Measurements from ENCODE around the gene PXDN.
A peak's percentile ranks its signal among the peaks of the same experiment; 100 is the strongest.
"Not testable (repeated sequence)": the region's sequence is repeated elsewhere in the genome, so short reads cannot be mapped to it uniquely, and the experiment has no call there.

The PXDN gene, protein sequence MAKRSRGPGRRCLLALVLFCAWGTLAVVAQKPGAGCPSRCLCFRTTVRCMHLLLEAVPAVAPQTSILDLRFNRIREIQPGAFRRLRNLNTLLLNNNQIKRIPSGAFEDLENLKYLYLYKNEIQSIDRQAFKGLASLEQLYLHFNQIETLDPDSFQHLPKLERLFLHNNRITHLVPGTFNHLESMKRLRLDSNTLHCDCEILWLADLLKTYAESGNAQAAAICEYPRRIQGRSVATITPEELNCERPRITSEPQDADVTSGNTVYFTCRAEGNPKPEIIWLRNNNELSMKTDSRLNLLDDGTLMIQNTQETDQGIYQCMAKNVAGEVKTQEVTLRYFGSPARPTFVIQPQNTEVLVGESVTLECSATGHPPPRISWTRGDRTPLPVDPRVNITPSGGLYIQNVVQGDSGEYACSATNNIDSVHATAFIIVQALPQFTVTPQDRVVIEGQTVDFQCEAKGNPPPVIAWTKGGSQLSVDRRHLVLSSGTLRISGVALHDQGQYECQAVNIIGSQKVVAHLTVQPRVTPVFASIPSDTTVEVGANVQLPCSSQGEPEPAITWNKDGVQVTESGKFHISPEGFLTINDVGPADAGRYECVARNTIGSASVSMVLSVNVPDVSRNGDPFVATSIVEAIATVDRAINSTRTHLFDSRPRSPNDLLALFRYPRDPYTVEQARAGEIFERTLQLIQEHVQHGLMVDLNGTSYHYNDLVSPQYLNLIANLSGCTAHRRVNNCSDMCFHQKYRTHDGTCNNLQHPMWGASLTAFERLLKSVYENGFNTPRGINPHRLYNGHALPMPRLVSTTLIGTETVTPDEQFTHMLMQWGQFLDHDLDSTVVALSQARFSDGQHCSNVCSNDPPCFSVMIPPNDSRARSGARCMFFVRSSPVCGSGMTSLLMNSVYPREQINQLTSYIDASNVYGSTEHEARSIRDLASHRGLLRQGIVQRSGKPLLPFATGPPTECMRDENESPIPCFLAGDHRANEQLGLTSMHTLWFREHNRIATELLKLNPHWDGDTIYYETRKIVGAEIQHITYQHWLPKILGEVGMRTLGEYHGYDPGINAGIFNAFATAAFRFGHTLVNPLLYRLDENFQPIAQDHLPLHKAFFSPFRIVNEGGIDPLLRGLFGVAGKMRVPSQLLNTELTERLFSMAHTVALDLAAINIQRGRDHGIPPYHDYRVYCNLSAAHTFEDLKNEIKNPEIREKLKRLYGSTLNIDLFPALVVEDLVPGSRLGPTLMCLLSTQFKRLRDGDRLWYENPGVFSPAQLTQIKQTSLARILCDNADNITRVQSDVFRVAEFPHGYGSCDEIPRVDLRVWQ (N-terminal part only)

DNA sequence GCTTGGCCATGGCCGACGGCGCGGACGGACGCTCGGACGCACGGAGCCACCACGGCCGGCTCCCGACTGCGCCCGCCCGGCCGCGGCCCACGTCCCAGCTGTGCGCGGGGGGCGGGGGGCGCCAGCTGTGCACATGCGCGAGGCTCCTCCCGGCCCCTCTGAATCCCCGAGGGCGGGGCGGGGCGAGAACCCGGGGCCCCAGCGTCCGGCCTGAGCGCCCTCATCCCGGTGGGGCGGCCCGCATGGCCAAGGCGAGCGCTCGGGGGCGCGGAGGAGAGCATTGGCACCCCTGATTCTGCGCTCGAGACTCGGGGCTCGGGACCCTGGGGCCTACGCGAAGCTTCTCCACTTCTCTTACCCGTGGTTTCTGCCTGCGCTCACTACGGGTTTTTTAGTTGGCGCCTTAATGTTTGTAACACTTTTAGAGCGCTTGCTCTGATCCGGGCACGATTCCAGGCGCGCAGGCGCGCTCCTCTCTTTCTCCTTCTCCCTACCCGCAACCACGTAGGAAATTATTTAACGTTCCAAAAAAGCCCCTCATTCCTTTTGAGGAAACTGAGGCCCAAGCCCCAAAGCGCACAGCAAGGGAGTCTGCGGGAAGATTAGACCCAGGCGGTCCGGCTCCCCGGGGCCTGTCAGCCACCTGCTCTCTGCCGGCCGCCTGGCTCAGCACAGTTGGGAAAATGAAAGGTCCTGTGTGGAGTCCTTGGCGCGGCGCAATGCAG lies at the start of gene PXDN:
PXDN (minus strand) TSS at position 70 of the 725 bp plus-strand sequence; CDS start at position 10, 60 bp downstream.
- DNase-seq: peak; percentile 52

DNA sequence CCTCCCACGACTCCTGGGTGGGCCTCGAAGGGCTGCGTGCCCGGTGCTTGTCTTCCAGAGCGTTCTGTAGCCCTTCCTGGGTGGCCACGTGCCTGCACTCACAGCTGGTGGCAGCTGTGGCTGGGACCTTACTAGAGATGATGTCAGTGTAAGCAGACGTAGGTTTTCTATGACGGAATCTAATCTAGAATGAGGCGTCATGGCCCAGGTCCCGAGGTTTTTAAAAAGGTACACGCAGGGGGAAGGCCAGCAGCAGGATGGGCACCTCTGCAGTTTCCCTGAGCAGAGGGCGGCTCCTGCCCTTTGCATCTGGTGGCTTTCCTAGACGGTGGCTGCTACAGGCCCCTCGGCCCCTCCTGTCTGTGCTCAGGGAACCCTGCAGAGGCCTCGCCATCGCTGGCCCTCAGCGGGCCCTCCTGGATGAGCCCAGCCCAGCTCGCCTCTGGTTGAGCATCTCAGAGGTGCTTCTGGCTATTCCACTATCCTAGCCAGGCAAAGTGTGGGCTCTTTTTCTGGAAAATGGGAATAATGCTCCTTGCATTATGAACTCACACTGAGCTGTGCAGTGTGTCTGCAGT lies 49.6 kb upstream of the PXDN start:
- no peak for DNase-seq

DNA sequence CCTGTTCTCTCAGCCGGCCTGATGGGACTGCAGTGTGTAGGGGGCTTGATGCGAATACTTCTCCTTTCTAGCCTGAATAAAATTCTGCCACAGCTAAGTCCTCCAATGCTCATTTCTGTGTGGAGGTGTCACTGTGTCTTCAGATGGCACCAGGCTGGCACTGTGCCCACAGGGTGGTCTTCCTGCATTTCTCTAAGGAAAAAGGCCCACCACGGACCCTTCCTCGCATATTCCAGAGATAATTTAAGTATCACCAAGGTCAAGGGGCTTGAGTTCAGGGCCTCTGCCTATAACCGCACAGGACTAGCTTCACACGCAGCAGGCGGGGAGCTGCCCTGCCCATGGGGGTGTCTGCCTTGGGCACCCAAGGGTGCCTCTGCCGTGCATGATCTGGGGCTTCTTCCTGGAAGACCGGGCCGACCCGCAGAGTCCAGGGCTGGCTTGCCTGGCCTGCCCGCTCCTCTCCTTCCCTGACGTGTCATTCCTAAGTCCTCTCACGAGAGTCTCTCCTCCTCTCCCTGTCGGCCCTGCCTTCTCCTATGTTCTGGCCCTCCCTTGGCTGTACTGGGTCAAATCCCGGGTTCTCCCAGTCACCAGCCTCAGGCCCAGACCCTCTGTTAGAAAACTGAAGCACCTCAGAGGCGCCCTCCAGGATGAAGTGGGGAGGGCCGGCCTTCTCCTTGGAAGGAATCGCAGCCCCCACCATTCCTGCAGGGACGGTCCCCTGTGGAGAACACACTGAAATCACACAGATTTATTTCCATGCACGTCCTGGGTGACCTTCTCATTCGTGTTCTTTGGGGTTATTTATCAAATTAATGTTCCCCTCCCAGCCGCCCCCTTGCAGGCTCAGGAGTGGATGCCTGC lies 48.9 kb upstream of the PXDN start:
- no peak for DNase-seq

- peak; percentile 33 for DNase-seq
Observed at GRCh38 chr2:1791685-1792435, 47.5 kb upstream of the PXDN start.

- DNase-seq: no peak
Observed at GRCh38 chr2:1791006-1791605, 46.8 kb upstream of the PXDN start.

DNA sequence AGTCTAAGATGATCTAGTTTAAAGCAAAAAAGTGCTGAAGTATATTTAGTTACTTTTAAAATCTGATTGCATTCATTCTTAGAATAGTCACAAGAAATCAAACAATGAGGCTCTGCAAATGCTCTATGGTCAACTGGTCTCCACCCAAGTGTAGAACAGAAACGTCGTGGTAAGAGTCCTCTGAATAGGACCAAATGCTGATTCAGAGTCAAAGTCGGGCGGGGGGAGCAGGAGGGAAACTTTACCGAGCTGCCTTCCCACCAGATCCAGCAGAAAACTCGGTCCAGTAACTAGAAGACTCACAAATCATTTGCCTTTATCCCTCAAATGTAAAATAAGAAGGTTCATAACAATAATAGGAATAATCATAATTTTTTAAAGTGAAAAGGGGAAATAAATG lies 46.2 kb upstream of the PXDN start:
- DNase-seq: no peak

DNA sequence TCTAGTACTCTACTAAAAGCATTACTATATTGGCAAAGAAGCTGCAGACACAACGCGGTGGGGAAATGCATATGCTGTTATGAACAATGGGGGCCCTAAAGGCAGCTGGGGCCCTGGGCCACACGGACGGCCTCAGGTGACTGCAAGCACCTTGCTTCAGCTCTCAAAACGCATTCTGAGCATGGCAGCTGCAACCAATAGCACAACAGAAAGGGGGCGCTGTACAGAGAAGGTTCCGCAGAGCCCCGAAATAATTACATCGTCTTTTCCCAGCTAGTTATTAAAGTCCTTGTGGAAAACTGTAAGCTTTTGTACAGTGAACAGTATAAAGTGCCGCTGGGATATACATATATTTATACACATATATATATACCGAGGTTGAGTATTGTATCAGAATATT lies 45.3 kb upstream of the PXDN start:
- DNase-seq: no peak

- no peak for DNase-seq
Observed at GRCh38 chr2:1788478-1788959, 44.2 kb upstream of the PXDN start.

- DNase-seq: no peak
Observed at GRCh38 chr2:1787755-1788477, 43.6 kb upstream of the PXDN start.

- no peak for DNase-seq
Observed at GRCh38 chr2:1784986-1785617, 40.8 kb upstream of the PXDN start.

- DNase-seq: no peak
Observed at GRCh38 chr2:1784087-1784486, 39.8 kb upstream of the PXDN start.

- no peak for DNase-seq
Observed at GRCh38 chr2:1782514-1782913, 38.2 kb upstream of the PXDN start.

DNA sequence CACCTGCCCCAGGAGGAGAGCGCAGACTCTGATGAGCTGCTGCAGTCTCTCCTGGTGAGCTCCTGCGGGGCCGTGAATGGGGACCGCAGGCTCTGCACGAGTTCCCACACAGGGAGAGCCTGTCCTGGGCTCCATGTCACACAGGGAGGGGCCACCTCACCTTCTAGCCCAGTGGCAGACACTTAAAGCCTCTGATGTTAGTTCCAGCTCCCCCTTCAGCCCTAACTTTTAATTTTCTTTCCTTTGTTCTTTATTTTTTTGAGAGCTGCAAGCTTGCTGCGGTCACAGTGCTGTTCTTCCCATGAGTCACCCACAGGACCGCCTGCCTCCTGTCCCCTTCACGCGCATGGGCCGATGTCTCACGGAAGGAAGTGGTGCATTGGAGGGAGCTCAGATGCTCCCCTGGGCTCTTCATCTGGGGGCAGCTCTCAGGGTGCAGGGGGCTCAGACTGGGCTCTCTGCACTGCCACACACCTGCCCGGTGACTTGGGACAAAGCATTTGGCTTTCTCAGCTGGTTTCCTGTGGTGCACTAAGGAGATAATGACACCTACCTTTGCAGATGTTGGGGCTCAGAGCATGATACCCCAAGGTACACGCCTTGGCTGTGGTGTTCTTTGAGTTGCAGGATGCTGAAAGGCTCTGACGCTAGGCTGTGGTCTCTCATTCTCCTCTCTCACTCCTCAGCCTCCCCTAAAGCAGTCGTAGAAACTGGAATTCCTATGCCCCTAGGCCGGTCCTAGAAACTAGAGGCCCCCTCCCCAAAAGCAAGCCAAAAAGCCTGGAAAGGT lies 37.2 kb upstream of the PXDN start:
- no peak for DNase-seq

DNA sequence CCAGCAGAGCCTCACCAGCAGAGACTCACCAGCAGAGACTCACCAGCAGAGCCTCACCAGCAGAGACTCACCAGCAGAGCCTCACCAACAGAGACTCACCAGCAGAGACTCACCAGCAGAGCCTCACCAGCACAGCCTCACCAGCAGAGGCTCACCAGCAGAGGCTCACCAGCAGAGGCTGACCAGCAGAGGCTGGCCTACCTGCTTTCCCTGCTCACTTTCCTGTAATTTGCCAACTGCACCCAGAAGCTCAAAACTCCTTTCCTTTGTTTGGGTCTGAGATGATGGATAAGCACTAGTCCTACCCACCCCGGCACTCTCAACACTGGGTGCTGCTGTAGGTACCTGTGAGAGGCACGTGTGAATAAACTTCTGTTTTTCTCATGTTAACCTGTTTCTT lies 36.4 kb upstream of the PXDN start:
- no peak for DNase-seq

GRCh38 chr2:1780054-1780453 lies 35.7 kb upstream of the PXDN start:
- not testable (repeated sequence) for DNase-seq

GRCh38 chr2:1778566-1778965 lies 34.3 kb upstream of the PXDN start:
- DNase-seq: no peak

DNA sequence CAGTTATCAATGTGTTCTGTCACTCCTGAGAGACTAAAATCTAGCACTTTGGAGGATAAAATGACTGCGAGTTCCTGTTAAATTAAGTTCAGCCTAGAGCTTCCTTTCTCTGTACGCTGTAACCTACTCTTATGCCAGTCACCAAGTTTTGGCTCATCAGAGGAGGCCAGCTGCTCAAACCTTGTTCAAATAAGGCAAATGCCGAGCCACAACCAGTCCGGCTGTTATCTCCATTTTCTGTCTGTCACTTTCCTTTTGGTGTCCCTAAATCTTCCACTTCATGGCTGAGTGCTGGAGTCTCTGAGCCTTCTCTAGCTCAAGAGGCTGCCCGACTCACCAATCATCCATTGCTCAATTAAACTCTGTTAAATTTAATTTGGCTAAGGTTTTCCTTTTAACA lies 33.5 kb upstream of the PXDN start:
- no peak for DNase-seq

DNA sequence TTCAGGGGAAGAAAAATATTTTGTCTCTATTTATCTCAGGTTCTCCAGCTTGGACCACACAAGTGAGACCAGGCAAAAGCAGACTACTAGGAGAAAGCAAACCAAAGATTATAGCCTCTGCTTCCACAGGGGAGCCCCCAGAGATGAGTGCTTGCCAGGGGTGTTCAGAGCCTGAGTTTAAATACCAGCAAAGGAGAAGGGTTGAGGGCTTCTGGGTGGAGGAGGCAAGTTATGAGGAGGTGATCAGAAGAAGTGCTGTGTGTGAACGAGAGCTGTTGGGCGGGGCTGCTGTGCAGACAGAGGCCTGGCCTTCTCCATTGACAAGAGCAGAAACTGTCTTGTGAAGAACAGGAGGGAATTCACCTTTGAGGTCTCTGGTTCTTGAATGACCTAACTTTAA lies 32.8 kb upstream of the PXDN start:
- DNase-seq: no peak

Measured in NCI-H226 (cell line).